OCI-LY1 (cell line): ENCODE measurements around the gene PPP2R5B.

Experiments used
- H2AFZ ChIP-seq: fragments of 200-600 bp; sonication (generic), shearing (Covaris generic); 2 replicates; pipeline ENCODE4 v1.6.0; 2014; ENCODE audit warnings: antibody characterized with exemption, mild to moderate bottlenecking, low read length
- H3F3A ChIP-seq: fragments of 200-600 bp; sonication (generic), shearing (Covaris generic); 2 replicates; pipeline ENCODE4 v1.6.0; 2014; ENCODE audit warnings: mild to moderate bottlenecking, antibody characterized with exemption, low read length, moderate library complexity; ENCODE audit not compliant: insufficient read depth
- H3K27ac ChIP-seq: fragments of 200-600 bp; sonication (generic); 2 replicates; pipeline ENCODE4 v1.5.1; 2014; ENCODE audit warnings: low read length, mixed run types, mild to moderate bottlenecking, low read depth; ENCODE audit not compliant: poor library complexity, severe bottlenecking
- H3K27me3 ChIP-seq: fragments of 200-600 bp; sonication (generic); 2 replicates; pipeline ENCODE4 v1.6.0; 2014; ENCODE audit warnings: antibody characterized with exemption, mild to moderate bottlenecking, low read length, moderate library complexity; ENCODE audit not compliant: insufficient read depth
- H3K36me3 ChIP-seq: fragments of 200-600 bp; sonication (generic); 2 replicates; pipeline ENCODE4 v1.6.1; 2014; ENCODE audit warnings: mild to moderate bottlenecking, antibody characterized with exemption, low read length, moderate library complexity, mixed read lengths; ENCODE audit not compliant: insufficient read depth
- H3K4me1 ChIP-seq: fragments of 200-600 bp; sonication (generic); 2 replicates; pipeline ENCODE4 v1.5.1; 2014; ENCODE audit warnings: mild to moderate bottlenecking, low read length, moderate library complexity; ENCODE audit not compliant: insufficient read depth, severe bottlenecking
- H3K4me2 ChIP-seq: fragments of 200-600 bp; sonication (generic), shearing (Covaris generic); 2 replicates; pipeline ENCODE4 v1.6.1; 2014; ENCODE audit warnings: low read length
- H3K4me3 ChIP-seq: fragments of 200-600 bp; sonication (generic); 2 replicates; pipeline ENCODE4 v1.5.1; 2014; ENCODE audit warnings: low read length, low read depth, mild to moderate bottlenecking, mixed read lengths; ENCODE audit not compliant: poor library complexity, severe bottlenecking
- H3K79me2 ChIP-seq: fragments of 200-600 bp; shearing (Covaris generic); 2 replicates; pipeline ENCODE4 v1.6.1; 2016; ENCODE audit warnings: mixed run types, low read length, mixed read lengths; ENCODE audit not compliant: insufficient read depth
- H3K9ac ChIP-seq: fragments of 200-600 bp; sonication (generic), shearing (Covaris generic); 2 replicates; pipeline ENCODE4 v1.6.1; 2014; ENCODE audit warnings: mild to moderate bottlenecking, low read length, mixed read lengths
- H3K9me2 ChIP-seq: fragments of 200-600 bp; sonication (generic), shearing (Covaris generic); 2 replicates; pipeline ENCODE4 v1.6.1; 2014; ENCODE audit warnings: low read depth, mild to moderate bottlenecking, low read length, mixed read lengths
- H3K9me3 ChIP-seq: fragments of 200-600 bp; shearing (Covaris generic); 2 replicates; pipeline ENCODE4 v1.6.1; 2014; ENCODE audit warnings: low read length, mixed read lengths
- H4K20me1 ChIP-seq: fragments of 200-600 bp; sonication (generic), shearing (Covaris generic); 2 replicates; pipeline ENCODE4 v1.6.0; 2016; ENCODE audit warnings: mild to moderate bottlenecking, low read length; ENCODE audit not compliant: insufficient read depth
- EZH2 ChIP-seq: fragments of 200-600 bp; sonication (generic), shearing (Covaris generic); IDR thresholded peaks from 2 replicates; pipeline ENCODE4 v1.8.0; 2017; ENCODE audit warnings: borderline replicate concordance, mixed run types, mild to moderate bottlenecking, antibody characterized with exemption, low read length, moderate library complexity, mixed read lengths
- TF ChIP-seq, protein P1 (sequence below): fragments of 200-600 bp; sonication (generic), shearing (Covaris generic); IDR thresholded peaks from 2 replicates; pipeline ENCODE4 v1.5.1; 2017; ENCODE audit warnings: mild to moderate bottlenecking, antibody characterized with exemption, low read length, moderate library complexity, mixed read lengths

Gene PPP2R5B

GRCh38 chr11:64969209-64969608 lies 44.7 kb downstream of the PPP2R5B start:
- no peak overlapping the region for H3K4me2 ChIP-seq
- H3K36me3 ChIP-seq, result no peaks in the 10 kb centered on the region
- no peaks in the 10 kb centered on the region for H3K9me3 ChIP-seq
- H2AFZ ChIP-seq, result no peak overlapping the region
- H3K79me2 ChIP-seq, result no peaks in the 10 kb centered on the region
- H3K4me3 ChIP-seq, result no peak overlapping the region
- peaks cover 28% of the 10 kb centered on the region for H3K4me1 ChIP-seq
- no peaks in the 10 kb centered on the region for H4K20me1 ChIP-seq
- H3K9ac ChIP-seq, result no peak overlapping the region
- no peaks in the 10 kb centered on the region for H3K27me3 ChIP-seq
- TF ChIP-seq EZH2, result no peak
- TF ChIP-seq, protein P1, sequence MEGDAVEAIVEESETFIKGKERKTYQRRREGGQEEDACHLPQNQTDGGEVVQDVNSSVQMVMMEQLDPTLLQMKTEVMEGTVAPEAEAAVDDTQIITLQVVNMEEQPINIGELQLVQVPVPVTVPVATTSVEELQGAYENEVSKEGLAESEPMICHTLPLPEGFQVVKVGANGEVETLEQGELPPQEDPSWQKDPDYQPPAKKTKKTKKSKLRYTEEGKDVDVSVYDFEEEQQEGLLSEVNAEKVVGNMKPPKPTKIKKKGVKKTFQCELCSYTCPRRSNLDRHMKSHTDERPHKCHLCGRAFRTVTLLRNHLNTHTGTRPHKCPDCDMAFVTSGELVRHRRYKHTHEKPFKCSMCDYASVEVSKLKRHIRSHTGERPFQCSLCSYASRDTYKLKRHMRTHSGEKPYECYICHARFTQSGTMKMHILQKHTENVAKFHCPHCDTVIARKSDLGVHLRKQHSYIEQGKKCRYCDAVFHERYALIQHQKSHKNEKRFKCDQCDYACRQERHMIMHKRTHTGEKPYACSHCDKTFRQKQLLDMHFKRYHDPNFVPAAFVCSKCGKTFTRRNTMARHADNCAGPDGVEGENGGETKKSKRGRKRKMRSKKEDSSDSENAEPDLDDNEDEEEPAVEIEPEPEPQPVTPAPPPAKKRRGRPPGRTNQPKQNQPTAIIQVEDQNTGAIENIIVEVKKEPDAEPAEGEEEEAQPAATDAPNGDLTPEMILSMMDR, result no peak
- no peaks in the 10 kb centered on the region for H3F3A ChIP-seq
- no peaks in the 10 kb centered on the region for H3K9me2 ChIP-seq
- H3K27ac ChIP-seq, result no peak overlapping the region

- Histone ChIP-seq H3K4me1 (peaks cover 34% of the 10 kb centered on the region), H3K36me3 (no peaks in the 10 kb centered on the region), H3K4me3 (no peak overlapping the region), H3K9me3 (no peaks in the 10 kb centered on the region), H3K27ac (no peak overlapping the region), H4K20me1 (no peaks in the 10 kb centered on the region), H2AFZ (no peak overlapping the region), H3K79me2 (no peaks in the 10 kb centered on the region), H3K27me3 (no peaks in the 10 kb centered on the region), H3F3A (no peaks in the 10 kb centered on the region), H3K9me2 (no peaks in the 10 kb centered on the region), H3K9ac (no peak overlapping the region), H3K4me2 (no peak overlapping the region)
- TF ChIP-seq, protein P1, result no peak
- TF ChIP-seq EZH2, result no peak
Observed at GRCh38 chr11:64970731-64971151, 46.3 kb downstream of the PPP2R5B start.

GRCh38 chr11:64971421-64972233 lies 47.1 kb downstream of the PPP2R5B start, which contains the start of gene MAJIN:
Gene MAJIN (minus strand): TSS chr11:64972108. CDS start chr11:64959405, 12,703 bp downstream.
- no peak within 1 kb of the TSS for H2AFZ ChIP-seq
- peak within 1 kb of the TSS; percentile 44 for H3K4me2 ChIP-seq
- no peaks in the 10 kb centered on the region for H3F3A ChIP-seq
- peak within 1 kb of the TSS; percentile 30 for H3K4me3 ChIP-seq
- peaks cover 34% of the 10 kb centered on the region for H3K4me1 ChIP-seq
- no peaks in the 10 kb centered on the region for H4K20me1 ChIP-seq
- H3K27me3 ChIP-seq, result no peaks in the 10 kb centered on the region
- H3K9me2 ChIP-seq, result no peaks in the 10 kb centered on the region
- H3K79me2 ChIP-seq, result no peaks in the 10 kb centered on the region
- no peaks in the 10 kb centered on the region for H3K36me3 ChIP-seq
- TF ChIP-seq EZH2, result no peak
- TF ChIP-seq, protein P1, result no peak
- no peaks in the 10 kb centered on the region for H3K9me3 ChIP-seq
- no peak within 1 kb of the TSS for H3K27ac ChIP-seq
- H3K9ac ChIP-seq, result peak within 1 kb of the TSS; percentile 24; the same call in 1 of the 2 replicates
